ENCODE results near the gene CER1. TPM values are rescaled to one million over a fixed set of nuclear protein-coding genes. Genes with fewer than 3 reads are reported as not detected.

Gene CER1, protein sequence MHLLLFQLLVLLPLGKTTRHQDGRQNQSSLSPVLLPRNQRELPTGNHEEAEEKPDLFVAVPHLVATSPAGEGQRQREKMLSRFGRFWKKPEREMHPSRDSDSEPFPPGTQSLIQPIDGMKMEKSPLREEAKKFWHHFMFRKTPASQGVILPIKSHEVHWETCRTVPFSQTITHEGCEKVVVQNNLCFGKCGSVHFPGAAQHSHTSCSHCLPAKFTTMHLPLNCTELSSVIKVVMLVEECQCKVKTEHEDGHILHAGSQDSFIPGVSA
- not detected in 2 replicates for total RNA-seq

DNA sequence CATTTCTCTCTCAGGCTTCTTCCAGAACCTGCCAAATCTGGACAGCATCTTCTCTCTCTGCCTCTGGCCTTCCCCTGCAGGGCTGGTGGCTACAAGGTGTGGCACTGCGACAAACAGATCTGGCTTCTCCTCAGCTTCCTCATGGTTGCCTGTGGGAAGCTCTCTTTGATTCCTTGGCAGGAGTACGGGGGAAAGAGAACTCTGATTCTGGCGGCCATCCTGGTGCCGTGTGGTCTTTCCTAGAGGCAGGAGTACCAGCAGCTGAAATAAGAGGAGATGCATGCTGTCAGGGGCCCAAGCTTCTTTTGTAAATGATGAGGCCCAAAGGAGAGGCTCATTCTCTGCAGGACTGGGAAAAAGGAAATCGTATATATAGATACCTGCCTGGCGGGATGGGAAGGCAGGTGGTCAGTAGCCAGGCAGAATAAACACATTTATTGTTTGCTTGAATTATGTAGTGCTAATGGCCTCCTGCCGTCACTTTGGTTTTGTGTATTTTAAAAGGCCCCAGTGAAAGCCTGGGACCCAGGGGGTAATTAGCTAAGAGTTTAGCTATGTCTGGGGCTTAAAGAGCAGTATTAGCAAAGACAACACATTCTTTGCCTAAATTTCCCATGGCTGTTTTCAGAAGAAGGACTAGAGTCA is at the start of gene CER1:
TSS of gene CER1 (minus strand) at position 343 of the 645 bp plus-strand sequence. CDS start at position 282, 61 bp downstream.

DNA sequence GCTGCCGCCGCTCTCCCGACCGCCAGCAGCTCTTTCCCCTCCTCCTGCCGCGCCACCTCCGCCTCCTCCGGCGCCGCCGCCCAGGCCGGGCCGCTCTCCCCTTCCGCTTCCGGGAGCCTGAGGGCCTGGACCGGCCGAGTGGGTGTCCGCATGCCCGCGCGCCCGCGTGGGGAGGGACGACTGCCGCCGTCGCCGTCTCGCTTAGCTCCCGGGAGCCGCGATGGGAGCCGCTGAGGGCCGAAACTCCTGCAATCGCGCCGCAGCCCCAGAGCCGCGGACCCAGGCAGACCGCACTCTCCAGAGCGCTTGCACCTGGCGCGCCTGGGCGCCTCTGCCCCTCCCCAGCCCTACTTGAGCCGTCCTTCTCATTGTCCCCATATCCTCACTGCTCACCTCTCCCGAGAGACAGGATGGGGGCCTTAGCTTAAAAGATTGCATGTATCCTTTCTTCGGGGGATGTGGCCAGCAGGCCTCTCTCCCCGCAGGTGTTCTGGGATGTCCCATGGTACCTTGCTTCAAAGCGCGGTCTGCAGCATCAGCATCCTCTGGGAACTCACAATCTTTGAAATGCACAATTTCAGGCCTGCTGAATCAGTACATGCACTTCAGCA is 29.2 kb downstream of the CER1 start, which contains the start of gene ZDHHC21:
TSS of gene ZDHHC21 (minus strand) at position 182 of the 611 bp plus-strand sequence. CDS start 19,092 bp downstream, outside the sequence.

Other genes with a start within 250 kb of the CER1 start
- 10.1 and 12.7 TPM in 2 replicates for gene ZDHHC21, start 29.3 kb downstream of the CER1 start, total RNA-seq
- 0.22 and 0.72 TPM in 2 replicates for gene FREM1, start 187.7 kb upstream of the CER1 start, total RNA-seq

Measured in placental pericyte (primary cell).